GM21528 (cell line): ENCODE results near the gene BEND2.

Source experiments
- ATAC-seq: cut with Tn5 transposase; IDR thresholded peaks from one replicate; pipeline ENCODE4 v1.9.1; 2021; ENCODE audit warnings: mild to moderate bottlenecking, moderate library complexity; ENCODE audit not compliant: unreplicated experiment, low FRiP score

The BEND2 gene

DNA sequence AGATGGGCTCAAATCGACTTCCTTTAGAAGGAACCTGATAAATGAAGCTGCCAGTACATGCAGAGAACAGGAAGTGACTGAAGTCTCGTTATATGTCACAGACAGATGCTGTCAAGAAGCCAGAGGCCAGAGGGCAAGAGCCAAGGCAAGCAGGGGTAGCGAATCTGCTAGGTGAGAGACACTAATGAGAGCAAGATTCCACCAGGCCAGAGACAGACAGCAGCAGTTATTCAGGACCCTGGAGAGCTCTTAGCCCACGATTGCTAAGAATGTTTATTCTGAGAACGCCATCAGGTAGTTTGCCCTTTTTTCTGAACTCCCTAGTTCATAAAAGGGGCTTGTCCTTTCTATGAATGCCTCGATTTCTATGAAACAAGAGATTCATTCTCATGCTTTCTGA lies 73.7 kb downstream of the BEND2 start:
- no peak for ATAC-seq

DNA sequence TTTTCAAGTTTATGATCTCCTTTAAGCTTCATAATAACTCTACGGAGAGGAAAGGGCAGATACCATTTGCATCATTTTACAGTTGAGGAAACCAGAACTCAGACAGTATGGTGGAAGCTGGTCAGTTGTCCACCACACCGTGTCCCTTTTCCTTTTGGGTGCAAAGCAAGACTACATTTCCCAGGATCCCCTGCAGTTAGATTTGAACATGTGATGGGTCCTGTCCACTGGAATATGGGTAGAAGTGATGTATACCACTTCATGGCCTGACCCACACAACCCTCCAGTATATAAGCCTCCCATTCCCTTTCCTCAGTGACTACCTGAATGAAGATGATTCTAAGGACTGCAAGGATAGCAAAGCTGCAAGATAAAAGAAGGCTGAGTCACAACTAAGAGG lies 74.7 kb downstream of the BEND2 start:
- ATAC-seq, result no peak

DNA sequence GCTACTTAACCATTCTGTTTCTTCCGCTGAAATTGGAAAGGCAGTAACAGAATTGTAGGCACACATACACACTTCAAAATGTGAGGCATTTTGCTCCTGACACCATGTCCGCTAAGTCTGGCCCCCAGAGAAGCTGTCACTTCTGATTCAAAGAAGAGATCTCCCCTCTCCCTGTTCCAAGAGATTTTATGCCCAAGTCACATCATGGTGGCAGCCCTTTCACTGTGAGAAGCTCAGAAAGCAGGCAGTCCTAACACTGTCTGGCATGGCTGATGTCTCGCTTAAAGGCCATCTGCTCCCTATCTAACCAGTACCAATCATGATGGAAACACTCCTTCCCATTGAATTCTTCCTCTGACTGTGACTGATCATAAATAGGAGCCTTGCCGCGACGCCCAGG lies 83.9 kb downstream of the BEND2 start:
- ATAC-seq, result no peak

DNA sequence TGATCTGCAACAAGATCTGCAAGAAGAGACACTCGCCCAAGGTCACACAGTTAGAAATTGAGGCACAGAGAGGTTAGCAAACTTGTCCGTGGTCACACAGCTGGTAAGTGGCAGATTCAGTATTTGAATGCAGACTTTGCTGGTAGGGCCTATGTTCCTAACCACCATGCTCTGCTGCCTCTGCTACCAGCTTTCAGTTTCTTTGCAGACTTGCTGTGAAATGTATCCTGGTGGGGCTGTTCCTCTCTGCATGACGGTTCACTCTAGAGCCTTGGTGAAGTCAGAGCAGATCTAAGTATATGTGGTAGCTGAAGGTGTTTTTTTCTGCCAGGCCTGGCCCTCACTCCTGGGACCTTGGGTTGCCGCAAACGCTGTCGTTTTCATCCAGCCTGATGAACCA lies 87.1 kb downstream of the BEND2 start:
- ATAC-seq, result no peak

DNA sequence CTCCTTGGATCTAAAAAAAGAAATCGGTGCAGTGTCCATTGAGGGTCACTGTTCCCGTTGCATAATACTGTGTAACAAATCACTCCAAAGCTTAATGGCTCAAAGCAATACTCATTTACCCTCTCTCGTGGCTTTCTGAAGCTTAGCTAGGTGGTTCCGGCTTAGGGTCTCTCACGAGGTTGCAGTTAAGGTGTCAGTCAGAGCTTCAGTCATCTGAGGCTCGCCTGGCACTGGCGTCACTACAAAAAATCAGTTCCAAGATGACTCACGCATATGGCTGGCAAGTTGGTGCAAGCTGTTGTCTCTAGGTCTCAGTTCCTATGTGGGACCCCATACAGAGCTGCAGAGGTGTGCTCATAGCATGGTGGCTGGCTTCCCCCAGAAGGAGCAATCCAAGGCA lies 91.0 kb downstream of the BEND2 start:
- ATAC-seq, result no peak

DNA sequence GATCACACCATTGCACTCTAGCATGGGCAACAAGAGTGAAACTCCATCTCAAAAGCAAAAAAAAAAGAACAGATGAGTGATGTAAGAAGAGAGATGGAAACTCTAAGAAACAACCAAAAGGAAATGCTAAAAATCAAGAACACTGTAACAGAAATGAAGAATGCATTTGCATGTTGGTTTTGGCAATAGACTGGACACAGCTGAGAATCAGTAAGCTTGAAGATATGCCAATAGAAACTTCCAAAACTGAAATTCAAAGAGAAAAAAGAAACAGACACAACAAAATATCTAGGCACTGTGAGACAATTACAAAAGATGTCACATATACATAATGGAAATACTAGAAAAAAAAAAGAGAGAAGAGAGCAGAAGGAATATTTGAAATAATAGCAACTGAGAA lies 93.7 kb downstream of the BEND2 start:
- no peak for ATAC-seq

DNA sequence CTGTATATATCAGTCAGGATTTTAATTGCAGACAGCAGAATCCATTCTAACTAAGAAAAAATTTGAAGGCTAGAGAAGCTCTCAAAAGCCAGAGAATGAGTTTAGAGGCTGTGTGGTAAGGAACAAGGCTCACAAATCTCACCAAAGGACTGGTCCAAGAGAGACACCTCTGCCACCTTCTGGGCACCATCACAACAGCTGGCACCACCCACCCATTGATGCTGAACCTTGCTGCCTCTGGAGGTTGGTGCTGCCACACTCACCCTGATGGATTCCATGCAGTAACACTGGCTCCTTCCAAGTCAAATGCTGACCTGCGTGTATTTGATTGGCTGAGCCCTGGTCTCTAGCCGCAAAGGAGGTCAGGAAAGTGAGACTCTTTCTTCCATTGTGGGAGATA lies 100.8 kb downstream of the BEND2 start:
- no peak for ATAC-seq
